ENCODE measurements around the gene GJB3.

DNA sequence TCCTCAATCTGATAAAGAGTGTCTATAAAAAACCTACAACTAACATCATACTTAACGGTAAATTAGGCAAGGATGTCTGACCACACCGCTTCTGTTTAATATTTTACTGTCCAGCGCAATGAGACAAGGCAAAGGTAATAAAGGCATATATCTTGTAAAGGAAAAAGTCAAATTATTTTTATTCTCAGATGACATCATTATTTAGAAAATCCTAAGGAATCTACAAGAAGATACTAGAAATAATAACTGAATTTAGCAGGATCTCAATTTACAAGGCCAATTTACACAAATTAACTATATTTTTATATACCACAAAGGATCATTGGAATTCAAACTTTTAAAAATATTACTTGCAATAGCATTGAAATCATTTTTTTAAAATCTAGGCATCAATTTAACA lies 41.2 kb downstream of the GJB3 start:
- TF ChIP-seq, protein P1, sequence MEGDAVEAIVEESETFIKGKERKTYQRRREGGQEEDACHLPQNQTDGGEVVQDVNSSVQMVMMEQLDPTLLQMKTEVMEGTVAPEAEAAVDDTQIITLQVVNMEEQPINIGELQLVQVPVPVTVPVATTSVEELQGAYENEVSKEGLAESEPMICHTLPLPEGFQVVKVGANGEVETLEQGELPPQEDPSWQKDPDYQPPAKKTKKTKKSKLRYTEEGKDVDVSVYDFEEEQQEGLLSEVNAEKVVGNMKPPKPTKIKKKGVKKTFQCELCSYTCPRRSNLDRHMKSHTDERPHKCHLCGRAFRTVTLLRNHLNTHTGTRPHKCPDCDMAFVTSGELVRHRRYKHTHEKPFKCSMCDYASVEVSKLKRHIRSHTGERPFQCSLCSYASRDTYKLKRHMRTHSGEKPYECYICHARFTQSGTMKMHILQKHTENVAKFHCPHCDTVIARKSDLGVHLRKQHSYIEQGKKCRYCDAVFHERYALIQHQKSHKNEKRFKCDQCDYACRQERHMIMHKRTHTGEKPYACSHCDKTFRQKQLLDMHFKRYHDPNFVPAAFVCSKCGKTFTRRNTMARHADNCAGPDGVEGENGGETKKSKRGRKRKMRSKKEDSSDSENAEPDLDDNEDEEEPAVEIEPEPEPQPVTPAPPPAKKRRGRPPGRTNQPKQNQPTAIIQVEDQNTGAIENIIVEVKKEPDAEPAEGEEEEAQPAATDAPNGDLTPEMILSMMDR (IDR thresholded peaks at IDR 0.05; ENCODE audit: insufficient read depth, low read length), result no peak
- TF ChIP-seq, protein P2, sequence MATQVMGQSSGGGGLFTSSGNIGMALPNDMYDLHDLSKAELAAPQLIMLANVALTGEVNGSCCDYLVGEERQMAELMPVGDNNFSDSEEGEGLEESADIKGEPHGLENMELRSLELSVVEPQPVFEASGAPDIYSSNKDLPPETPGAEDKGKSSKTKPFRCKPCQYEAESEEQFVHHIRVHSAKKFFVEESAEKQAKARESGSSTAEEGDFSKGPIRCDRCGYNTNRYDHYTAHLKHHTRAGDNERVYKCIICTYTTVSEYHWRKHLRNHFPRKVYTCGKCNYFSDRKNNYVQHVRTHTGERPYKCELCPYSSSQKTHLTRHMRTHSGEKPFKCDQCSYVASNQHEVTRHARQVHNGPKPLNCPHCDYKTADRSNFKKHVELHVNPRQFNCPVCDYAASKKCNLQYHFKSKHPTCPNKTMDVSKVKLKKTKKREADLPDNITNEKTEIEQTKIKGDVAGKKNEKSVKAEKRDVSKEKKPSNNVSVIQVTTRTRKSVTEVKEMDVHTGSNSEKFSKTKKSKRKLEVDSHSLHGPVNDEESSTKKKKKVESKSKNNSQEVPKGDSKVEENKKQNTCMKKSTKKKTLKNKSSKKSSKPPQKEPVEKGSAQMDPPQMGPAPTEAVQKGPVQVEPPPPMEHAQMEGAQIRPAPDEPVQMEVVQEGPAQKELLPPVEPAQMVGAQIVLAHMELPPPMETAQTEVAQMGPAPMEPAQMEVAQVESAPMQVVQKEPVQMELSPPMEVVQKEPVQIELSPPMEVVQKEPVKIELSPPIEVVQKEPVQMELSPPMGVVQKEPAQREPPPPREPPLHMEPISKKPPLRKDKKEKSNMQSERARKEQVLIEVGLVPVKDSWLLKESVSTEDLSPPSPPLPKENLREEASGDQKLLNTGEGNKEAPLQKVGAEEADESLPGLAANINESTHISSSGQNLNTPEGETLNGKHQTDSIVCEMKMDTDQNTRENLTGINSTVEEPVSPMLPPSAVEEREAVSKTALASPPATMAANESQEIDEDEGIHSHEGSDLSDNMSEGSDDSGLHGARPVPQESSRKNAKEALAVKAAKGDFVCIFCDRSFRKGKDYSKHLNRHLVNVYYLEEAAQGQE (IDR thresholded peaks at IDR 0.05; ENCODE audit: insufficient replicate concordance, low read depth), result no peak
- TF ChIP-seq GABPA (IDR thresholded peaks at IDR 0.05; ENCODE audit: low read depth), result no peak
- no peak for TF ChIP-seq POLR2AphosphoS5 (IDR thresholded peaks at IDR 0.05; ENCODE audit: low read depth)

All from HL-60 (cell line).